8988T (cell line): ENCODE data around the gene IL1A.
"Not testable (repeated sequence)": the region's sequence is repeated elsewhere in the genome, so short reads cannot be mapped to it uniquely, and the experiment has no call there.

Source experiments
- DNase-seq: peaks from one replicate; pipeline ENCODE4 v3.0.0; 2011

The IL1A gene, protein sequence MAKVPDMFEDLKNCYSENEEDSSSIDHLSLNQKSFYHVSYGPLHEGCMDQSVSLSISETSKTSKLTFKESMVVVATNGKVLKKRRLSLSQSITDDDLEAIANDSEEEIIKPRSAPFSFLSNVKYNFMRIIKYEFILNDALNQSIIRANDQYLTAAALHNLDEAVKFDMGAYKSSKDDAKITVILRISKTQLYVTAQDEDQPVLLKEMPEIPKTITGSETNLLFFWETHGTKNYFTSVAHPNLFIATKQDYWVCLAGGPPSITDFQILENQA

GRCh38 chr2:112784199-112785189, at the start of gene IL1A:
Gene IL1A, minus strand, starts transcription at chr2:112784493. Its CDS starts 723 bp downstream, at chr2:112783770.
- no peak for DNase-seq

- no peak for DNase-seq
These were observed 49.7 kb upstream of the IL1A start for GRCh38 chr2:112833976-112834375.

DNA sequence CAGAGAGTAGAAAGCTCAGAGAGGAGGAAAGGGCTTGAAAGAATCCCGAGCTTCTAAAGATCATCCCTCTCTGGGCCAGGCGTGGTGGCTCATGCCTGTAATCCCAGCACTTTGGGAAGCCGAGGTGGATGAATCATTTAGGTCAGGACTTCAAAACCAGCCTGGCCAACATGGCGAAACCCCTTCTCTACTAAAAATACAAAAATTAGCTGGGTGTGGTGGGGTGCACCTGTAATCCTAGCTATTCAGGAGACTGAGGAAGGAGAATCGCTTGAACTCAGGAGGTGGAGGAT, 49.3 kb upstream of the IL1A start:
- DNase-seq: not testable (repeated sequence)

DNA sequence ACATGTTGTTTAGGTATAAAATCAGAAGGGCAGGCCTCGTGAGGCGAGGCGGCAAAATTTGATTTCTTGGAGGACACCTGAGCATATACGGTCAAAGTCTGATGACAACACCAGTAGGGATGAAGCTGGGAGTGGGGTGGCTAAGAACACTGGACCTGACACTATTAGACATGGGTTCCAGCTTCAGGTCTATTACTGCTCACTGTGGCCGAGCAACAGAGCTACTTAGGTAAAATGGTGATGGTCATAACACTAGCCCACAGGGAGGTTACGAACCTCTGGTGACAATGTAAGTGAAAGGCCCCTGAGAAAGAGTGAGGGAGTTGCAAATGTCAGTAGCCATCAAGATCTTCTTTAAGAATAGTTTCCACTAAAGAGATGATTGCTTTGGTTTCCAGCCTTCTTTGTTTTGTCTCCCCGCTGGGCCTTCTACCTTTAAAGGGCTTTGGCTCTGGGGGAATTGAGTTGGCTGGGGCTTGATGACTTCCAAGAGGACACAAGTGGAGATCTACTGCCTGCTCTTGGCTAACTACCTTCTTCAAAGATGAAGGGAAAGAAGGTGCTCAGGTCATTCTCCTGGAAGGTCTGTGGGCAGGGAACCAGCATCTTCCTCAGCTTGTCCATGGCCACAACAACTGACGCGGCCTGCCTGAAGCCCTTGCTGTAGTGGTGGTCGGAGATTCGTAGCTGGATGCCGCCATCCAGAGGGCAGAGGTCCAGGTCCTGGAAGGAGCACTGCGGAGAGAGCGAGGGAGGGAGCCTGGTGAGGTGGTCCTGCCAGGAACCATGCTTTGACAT, 48.7 kb upstream of the IL1A start:
- DNase-seq: no peak

- DNase-seq: no peak
These were observed 47.9 kb upstream of the IL1A start for GRCh38 chr2:112831946-112832840.

DNA sequence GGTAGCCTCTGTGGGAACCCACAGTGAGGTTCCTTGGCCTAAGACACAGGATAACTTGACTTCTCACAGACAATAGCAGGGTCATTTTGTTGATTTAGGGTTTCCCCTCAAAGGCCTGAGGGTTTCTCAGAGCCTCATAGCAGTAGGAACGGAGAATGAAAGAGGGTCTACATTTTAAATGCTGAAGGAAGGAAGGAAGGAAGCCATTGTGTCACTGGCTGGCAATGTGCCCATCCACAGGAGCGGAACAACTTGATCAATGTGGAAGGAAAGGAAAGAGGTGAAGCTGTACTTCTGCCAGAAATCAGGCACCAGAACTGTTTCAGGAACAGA, 47.2 kb upstream of the IL1A start:
- DNase-seq: no peak

- DNase-seq: no peak
These were observed 46.6 kb upstream of the IL1A start for GRCh38 chr2:112830682-112831512.

DNA sequence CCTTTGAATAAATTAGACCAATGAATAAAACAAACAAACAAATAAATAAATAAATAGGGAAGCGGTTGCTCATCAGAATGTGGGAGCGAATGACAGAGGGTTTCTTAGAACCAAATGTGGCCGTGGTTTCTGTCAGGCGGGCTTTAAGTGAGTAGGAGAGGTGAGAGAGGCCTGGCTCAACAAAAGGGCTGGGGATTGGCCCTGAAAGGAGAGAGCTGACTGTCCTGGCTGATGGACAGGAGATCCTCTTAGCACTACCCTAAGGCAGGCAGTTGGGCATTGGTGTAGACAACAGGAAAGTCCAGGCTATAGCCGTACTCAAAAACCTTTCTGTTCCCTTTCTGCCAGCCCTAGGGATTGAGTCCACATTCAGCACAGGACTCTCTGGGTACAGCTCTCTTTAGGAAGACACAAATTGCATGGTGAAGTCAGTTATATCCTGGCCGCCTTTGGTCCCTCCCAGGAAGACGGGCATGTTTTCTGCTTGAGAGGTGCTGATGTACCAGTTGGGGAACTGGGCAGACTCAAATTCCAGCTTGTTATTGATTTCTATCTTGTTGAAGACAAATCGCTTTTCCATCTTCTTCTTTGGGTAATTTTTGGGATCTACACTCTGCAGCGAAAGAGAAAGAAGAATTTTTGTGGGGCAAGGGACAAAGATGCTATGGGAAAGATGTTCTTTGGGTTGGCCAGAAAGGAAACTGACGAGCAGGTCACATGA, 45.8 kb upstream of the IL1A start:
- DNase-seq: no peak

DNA sequence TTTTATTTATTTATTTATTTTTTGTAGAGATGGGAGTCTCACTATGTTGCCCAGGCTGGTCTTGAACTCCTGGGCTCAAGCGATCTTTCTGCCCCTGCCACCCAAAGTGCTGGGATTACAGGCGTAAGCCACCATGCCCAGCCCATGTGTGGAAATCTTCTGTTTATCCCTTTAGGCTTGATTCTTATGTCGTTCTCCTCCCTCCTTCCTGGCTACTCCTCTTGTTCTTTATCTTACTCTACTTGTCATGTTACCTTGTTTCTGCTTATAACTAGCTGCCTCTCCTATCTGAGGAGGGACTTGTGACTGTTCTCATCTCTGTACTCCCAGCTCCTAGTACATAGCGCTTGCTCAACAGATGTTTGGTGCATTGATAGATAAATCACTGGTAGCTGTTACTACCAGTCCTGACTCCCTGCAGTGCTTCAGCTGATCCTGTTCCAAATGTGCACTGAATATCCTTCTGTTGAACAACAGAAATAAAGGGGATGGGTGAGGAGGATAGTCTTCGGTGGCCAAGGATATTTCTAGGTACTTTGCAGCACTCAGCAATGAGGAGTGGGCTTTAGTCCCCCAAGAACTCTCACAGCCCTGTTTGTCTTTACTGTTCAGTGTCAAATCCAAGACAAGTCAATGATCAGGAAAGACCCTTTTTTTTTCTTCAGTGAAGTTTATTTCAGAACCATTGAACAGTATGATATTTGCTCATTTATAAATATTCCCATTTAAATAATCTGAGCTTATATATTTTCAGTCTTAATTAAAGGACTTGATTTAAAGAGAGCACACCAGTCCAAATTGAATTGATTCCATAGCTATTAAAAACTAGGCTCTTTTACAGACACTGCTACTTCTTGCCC, 45.0 kb upstream of the IL1A start:
- no peak for DNase-seq

GRCh38 chr2:112828251-112828691, 44.0 kb upstream of the IL1A start:
- DNase-seq: no peak

DNA sequence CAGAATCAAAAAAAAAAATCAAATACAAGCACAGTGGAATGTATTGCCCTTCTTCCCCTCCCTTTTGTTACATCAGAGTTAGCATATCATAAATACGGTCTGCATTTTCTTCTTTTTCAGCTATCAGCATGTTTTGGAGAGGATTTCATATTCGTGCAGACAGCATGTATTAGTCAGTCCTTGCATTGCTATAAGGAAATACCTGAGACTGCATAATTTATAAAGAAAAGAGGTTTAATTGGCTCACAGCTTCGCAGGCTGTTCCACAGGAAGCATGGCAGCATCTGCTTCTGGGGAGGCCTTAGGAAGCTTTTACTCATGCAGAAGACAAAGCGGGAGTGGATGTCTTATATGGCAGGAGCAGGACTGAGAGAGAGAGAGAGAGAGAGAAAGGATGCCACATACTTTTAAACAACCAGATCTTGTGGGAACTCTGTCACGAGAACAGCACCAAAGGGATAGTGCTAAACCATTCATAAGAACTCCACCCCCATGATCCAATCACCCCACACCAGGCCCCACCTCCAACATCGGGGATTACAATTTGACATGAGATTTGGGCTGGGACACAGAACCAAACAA, 43.4 kb upstream of the IL1A start:
- DNase-seq: no peak

GRCh38 chr2:112827009-112827408, 42.7 kb upstream of the IL1A start:
- DNase-seq: no peak

DNA sequence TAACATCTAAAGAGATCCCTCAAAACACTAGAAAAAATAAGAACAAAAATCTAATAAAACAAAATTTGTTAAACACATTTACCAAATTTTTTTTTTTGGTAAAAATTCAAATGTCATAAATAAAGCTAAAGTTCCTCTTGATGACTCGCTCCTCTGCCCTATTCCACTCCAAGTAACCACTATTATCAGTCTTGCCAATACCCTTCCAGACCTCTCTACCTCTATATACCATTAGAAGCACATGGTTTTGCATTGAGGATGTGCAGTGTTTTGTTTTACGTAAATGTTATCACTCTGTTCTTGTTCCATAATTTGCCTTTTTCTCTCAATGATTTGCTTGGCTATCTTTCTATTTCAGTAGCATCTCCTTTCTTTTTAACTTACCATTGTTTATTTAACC, 41.4 kb upstream of the IL1A start:
- no peak for DNase-seq

GRCh38 chr2:112824694-112825085, 40.4 kb upstream of the IL1A start:
- DNase-seq: no peak

DNA sequence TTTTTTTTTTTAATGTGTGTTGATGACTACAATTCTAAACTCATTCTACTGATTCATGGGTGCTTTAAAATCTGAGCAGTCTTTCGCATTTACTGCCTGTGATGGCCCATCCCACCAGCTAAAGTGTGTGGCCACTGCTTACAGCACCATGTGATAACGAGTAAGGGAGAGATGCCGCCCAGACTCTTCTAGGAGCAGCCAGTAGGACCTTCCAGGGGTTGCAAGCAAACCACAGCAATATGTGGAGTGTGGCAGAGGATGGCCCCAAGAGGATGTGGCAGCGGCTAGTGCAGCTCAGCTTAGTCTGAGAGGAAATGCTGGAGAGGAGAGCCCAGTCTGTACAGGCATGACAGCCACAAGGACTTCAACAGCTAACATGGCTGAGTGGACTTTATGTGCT, 37.4 kb upstream of the IL1A start:
- no peak for DNase-seq

- DNase-seq: no peak
These were observed 36.8 kb upstream of the IL1A start for GRCh38 chr2:112821142-112821541.

DNA sequence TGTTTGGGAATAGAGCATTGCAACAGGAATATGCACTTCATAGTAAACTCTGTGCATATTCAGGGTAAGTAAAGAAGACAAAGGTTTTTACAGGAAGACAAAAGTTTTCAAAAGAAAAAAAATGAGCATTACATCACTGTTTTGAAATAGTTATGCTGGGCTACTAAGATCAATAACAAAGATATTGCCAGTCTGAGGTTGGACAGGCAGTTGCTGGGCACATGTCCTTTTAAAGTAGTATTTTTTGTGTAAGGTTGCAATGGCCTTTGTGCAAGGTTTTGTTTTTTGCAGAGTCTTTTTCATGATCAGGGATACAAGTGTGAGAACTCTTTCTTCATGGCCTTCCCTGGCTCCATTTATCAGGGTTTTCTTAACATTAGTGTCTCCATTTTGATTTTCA, 36.0 kb upstream of the IL1A start:
- DNase-seq: no peak

GRCh38 chr2:112819081-112819480, 34.8 kb upstream of the IL1A start:
- no peak for DNase-seq

- DNase-seq: no peak
These were observed 34.0 kb upstream of the IL1A start for GRCh38 chr2:112818094-112818902.
